ENCODE measurements around the gene ZNF784. TPM values are rescaled to one million over a fixed set of nuclear protein-coding genes. Genes with fewer than 3 reads are reported as not detected.

ZNF784 gene
- total RNA-seq, 2 experiments from 2014 or later = 3.6 to 3.7 TPM

DNA sequence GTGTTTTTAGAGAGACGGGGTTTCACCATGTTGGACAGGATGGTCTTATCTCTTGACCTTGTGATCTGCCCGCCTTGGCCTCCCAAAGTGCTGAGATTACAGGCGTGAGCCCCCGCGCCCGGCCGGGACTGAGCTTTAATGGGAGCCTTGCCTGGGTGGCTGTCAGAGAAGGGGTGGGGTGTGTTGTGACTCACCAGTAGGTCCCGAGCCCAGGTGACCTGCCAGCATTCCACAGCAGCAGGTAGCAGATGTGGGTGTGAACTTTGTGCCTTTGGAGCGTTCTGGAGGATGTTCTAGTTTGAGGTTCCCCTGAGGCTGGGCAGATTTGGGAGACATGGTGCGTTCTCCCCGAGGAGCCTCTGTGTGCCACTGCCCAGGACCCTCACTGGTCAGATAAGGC, 43.6 kb upstream of the ZNF784 start:
- POLR2A ChIA-PET = interaction anchor here (0.7 to 7.5 kb wide), 6 partner anchors 8 to 29 kb away, joined by 3 to 57 read pairs (median 3); partner anchors contain the start of gene ZNF581
- H3K36me3 Mint-ChIP-seq (ENCODE audit: low read depth) = peaks cover 55% of the 10 kb centered on the region
- no peaks in the 10 kb centered on the region for H3K27me3 Mint-ChIP-seq
- H3K9me3 Mint-ChIP-seq = no peaks in the 10 kb centered on the region
- H3K27ac Mint-ChIP-seq = no peak overlapping the region
- no peak overlapping the region for H3K4me3 Mint-ChIP-seq
- ATAC-seq = no peak
- no peak for TF ChIP-seq CTCF (IDR thresholded peaks at IDR 0.05)
- peaks cover 21% of the 10 kb centered on the region for H3K4me1 Mint-ChIP-seq (ENCODE audit: low read depth)
- DNase-seq = no peak
- CTCF ChIA-PET = interaction anchor here (1.2 kb wide), 1 partner anchor 12 kb away, joined by 3 read pairs; no protein-coding TSS in a partner anchor
- intact Hi-C loops (cut with micrococcal nuclease) = no loop called here

DNA sequence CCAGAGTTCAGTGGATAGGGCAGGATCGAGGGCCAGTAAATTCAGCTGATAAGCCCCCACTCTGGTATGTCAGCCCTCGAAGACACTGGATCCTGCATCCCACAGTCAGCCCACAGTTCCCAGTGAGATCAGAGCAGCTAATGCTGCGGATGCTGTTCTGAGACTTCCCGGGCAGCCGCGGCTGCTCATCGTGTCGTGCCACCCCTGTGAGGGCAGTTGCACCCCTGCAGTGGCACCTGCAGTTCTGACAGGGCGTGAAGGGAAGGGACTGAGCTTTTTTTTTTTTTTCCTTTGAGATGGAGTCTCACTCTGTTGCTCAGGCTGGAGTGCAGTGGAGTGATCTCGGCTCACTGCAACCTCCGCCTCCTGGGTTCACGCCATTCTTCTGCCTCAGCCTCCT, 43.1 kb upstream of the ZNF784 start:
- H3K27me3 Mint-ChIP-seq = no peaks in the 10 kb centered on the region

DNA sequence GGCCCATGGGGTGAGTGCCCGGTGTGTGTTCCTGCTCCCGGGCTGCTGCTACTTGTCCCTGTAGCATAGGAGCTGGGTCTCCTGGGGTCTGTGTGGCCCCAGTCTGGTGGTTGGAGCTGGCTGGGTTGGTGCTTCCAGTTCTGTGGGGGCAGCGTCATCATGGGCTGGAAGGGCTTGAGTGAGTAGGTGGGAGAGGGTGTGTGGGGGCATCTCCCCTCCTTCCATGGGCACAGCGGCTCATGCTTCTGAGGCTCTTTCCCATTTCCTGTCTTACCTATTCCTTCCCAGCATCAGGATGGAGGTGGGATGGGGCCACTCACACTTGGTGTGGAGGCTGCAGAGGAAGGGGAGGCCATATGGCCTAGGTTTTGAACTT, 42.6 kb upstream of the ZNF784 start:
- no peak overlapping the region for H3K4me3 Mint-ChIP-seq
- DNase-seq = no peak
- peaks cover 58% of the 10 kb centered on the region for H3K36me3 Mint-ChIP-seq (ENCODE audit: low read depth)
- no peaks in the 10 kb centered on the region for H3K27me3 Mint-ChIP-seq
- ATAC-seq = no peak
- intact Hi-C loops (cut with micrococcal nuclease) = no loop called here
- H3K27ac Mint-ChIP-seq = no peak overlapping the region
- TF ChIP-seq CTCF (IDR thresholded peaks at IDR 0.05) = no peak
- peaks cover 22% of the 10 kb centered on the region for H3K4me1 Mint-ChIP-seq (ENCODE audit: low read depth)
- ChIA-PET CTCF (interaction anchor here (1.2 kb wide), 1 partner anchor 11 kb away, joined by 3 read pairs; no protein-coding TSS in a partner anchor), POLR2A (interaction anchor here (0.6 to 7.5 kb wide), 6 partner anchors 10 to 322 kb away, joined by 3 to 57 read pairs (median 4); partner anchors contain the start of gene U2AF2)
- no peaks in the 10 kb centered on the region for H3K9me3 Mint-ChIP-seq

More for the DNA sequence above, 43.1 kb upstream of the ZNF784 start:
- intact Hi-C loops (cut with micrococcal nuclease) = no loop called here
- Mint-ChIP-seq H3K9me3 (no peaks in the 10 kb centered on the region), H3K36me3 (ENCODE audit: low read depth) (peaks cover 59% of the 10 kb centered on the region), H3K27ac (no peak overlapping the region), H3K4me3 (no peak overlapping the region), H3K4me1 (ENCODE audit: low read depth) (peaks cover 25% of the 10 kb centered on the region)
- ChIA-PET CTCF (interaction anchor here (1.2 kb wide), 1 partner anchor 11 kb away, joined by 3 read pairs; no protein-coding TSS in a partner anchor), POLR2A (interaction anchor here (0.6 to 7.5 kb wide), 7 partner anchors 7 to 323 kb away, joined by 3 to 57 read pairs (median 3); partner anchors contain the start of gene ZNF581)
- no peak for TF ChIP-seq CTCF (IDR thresholded peaks at IDR 0.05)
- ATAC-seq (no peak), DNase-seq (no peak)

- Mint-ChIP-seq H3K9me3 (no peaks in the 10 kb centered on the region), H3K36me3 (ENCODE audit: low read depth) (peaks cover 62% of the 10 kb centered on the region), H3K4me1 (ENCODE audit: low read depth) (peaks cover 23% of the 10 kb centered on the region), H3K27ac (peak overlapping the region; percentile 34), H3K4me3 (no peak overlapping the region), H3K27me3 (no peaks in the 10 kb centered on the region)
- no peak for DNase-seq
- no peak for TF ChIP-seq CTCF (IDR thresholded peaks at IDR 0.05)
- ChIA-PET CTCF (interaction anchor here (1.2 kb wide), 1 partner anchor 10 kb away, joined by 3 read pairs; no protein-coding TSS in a partner anchor), POLR2A (interaction anchor here (1.1 to 7.5 kb wide), 5 partner anchors 9 to 19 kb away, joined by 4 to 57 read pairs (median 5); partner anchors contain the start of genes CCDC106 and U2AF2)
- intact Hi-C loops (cut with micrococcal nuclease) = no loop called here
- ATAC-seq = no peak
Observed at GRCh38 chr19:55666343-55667005, 42.1 kb upstream of the ZNF784 start.

All from activated CD8-positive, alpha-beta T cell treated with anti-CD3 and anti-CD28 coated beads for 36 hours (primary cell).